HG03280 (cell line): ENCODE results near the gene MCC.

ENCODE experiments used
- ATAC-seq: cut with Tn5 transposase; IDR thresholded peaks from one replicate; pipeline ENCODE4 v1.9.1; 2021; ENCODE audit warnings: mild to moderate bottlenecking, moderate library complexity; ENCODE audit not compliant: unreplicated experiment

The MCC gene

DNA sequence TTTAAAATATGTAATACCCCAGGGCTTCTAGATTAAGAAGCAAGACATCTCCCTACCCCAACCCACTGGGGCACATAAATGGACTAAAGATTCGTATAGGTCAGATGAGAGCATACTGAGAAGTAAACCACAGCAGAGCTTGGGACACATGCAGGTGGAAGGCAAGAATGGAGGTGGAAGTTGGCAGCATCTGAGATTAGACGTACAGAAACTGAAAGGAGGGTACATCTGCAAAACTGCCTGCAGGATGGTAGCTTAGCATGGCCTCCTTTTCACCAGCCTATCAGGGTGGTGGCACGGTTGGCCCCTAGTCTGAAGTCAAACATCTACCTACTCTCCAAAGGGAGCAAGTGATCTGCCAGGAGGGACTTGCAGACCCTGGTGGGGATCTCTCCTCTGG is 235.2 kb downstream of the MCC start:
- no peak for ATAC-seq

DNA sequence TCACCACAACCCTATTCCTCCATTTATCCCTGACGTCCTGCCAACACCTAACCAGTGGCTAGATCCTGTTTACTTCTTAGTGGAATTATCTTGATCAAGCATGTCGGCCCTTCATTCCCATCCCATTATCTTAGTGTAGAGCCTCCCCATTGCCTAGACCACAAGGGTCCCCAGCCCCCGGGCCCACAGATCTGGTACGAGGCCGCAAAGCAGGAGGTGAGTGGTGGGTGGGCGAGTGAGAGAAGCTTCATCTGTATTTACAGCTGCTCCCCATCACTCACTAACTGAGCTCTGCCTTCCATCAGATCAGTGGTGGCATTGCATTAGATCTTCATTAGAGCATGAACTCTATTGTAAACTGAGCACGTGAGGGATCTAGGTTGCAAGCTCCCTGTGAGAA is 236.2 kb downstream of the MCC start:
- ATAC-seq = no peak

- ATAC-seq = no peak
These were observed 237.8 kb downstream of the MCC start for GRCh38 chr5:113250341-113250953.

GRCh38 chr5:113249206-113249605 is 239.0 kb downstream of the MCC start:
- no peak for ATAC-seq

- ATAC-seq = no peak
These were observed 241.8 kb downstream of the MCC start for GRCh38 chr5:113246361-113246870.

DNA sequence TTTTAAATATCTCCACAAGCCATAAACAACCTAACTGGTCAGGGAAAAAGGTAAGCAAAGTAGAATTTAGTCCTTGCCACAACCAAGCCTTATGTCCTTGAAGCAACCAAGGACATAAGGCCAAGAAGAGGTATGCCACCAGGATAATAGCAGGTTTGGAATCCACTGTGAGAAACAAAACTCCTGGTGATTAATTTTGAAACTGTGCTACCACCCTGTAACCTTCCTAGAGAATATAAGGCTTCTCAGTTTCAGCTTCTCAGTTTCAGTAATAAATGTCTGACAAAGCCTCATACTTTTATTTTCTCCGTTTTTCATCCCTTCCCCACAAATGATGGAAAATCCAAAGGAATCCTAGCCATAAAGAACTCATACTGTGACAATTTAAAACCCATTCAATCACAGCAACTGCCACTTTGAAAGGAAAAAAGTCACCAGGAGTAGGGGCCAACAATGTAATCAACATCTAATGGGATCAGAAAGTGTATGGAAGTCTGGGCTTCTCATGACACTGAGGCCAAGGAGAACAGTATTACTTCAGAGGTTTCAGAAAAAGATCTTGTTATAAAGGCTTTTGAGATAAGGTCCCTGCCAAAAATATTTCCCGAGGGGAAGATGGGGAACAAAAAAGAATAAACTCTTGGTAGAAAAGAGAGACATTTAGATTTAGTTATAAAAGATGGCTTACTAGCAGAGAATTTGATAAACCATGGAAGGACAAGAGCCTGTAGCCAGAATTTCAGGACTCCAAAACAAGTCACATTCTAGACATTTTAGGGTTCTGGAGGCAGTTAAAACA is 242.6 kb downstream of the MCC start:
- ATAC-seq = no peak

DNA sequence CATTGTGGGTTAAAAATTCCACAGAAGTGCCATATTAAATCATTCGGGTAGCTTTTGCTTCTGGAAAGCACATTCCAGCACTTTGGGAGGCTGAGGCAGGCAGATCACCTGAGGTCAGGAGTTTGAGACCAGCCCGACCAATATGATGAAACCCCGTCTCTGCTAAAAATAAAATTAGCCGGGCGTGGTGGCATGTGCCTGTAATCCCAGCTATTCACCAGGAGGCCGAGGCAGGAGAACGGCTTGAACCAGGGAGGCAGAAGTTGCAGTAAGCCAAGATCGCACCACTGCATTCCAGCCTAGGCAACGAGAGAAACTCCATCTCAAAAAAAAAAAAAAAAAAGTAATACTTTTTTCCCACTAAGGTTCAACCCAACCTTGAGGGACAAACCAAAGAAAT is 243.3 kb downstream of the MCC start:
- ATAC-seq = no peak

DNA sequence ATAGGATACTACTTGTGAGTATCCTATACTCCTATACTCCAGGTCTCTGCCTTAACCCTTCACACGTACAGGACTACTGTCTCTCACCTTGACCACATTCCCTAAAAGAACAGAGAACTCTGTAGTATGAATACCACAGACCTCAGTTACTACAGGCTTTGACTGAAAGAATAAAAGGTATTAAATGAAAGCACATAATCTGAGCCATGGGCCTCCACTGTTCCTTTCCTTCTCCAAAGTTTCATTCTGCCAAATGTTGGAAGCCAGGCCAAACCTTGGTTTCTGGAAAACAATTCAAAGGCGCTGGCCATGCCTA is 244.9 kb downstream of the MCC start:
- ATAC-seq = no peak

DNA sequence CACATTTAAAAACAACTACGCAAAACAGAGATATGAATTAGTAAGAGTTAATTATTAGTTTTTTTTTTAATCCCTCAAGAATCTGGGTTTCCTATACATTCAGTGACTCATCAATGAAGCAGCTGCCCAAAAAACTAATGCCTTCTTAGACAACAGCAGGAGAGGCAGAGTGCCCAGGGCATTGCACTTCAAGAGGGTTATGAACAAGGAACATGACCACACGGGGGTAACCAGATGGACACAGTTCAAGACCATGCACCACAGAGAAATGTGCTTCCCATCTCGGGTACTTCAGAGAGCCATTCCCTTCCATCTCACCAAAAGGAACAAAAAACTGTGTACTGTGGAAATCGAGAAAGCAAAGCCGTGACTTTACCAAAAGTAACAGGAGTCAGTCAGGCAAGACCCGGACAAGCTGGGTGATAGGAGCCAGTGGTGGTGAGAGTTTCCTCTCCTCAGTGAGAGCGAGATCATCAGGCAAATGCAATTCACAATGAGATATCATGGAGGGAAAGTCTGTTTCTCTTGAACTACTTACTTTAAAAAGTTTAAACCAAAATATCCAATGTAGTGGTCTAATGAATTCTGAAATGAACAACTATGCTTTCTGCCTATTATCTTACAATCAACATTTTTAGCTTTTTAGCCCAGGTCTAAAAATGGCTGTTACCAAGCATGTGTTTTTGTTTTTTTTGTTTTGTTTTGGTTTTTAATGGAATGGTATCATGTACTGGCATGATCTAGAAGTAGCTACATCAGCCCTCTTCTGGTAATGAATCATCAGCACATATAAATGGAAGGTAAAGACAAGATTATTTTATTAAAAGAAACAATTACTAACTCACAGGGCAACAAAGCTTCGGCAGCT is 245.5 kb downstream of the MCC start:
- no peak for ATAC-seq

DNA sequence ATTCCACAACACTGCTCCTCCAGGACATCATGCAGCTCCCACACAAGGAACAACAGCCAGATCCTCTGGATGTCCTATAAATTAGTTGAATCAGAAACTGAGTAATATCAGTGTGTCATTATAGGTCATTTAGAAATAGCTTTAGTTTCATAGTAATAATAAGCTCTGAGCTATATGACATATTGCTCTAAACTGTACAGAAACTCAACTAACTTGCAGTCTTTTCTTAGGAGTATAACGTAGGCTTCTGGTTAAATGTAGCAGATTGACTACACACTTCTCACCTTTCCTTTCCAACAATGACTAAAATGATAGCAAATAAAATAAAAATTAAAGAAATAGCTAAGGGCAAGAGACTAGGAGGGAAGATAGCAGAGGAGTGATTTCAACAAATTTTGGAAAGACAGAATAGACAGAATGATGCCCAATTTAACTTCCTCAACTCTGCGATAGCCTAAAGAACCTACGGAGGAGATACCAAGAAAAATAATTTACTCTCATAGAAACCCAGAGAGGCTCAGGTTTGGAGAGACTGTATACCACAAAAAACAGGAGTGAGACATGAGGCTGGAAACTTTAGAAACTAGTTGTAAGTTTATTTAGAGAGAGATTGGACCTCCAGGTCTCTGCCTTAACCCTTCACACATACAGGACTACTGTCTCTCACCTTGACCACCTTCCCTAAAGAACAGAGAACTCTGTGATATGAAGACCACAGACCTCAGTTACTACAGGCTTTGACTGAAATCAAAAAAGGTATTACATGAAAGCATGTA is 247.1 kb downstream of the MCC start:
- no peak for ATAC-seq

- no peak for ATAC-seq
These were observed 248.2 kb downstream of the MCC start for GRCh38 chr5:113240032-113240431.

- no peak for ATAC-seq
These were observed 250.4 kb downstream of the MCC start for GRCh38 chr5:113237893-113238292.

- ATAC-seq = no peak
These were observed 251.5 kb downstream of the MCC start for GRCh38 chr5:113236536-113237288.

DNA sequence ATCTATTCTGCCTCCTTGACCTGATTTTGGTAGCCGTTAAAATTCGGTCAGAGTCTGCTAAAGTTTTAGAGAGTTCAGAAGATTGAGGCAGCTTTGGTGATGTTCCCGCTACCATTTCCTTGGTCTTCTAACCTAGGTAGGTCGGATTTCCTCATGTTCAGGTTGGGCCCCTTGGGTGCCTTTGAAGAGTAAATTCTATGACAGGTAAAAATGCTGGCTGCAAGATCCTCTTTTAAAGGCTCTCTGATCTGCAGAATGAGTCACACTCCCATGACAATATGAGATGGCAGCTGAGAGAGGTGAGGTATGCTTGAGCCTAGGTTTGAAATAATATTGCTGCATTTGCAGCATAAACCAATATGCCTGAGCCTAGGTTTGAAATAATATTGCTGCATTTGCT is 252.4 kb downstream of the MCC start:
- ATAC-seq = no peak

- ATAC-seq = no peak
These were observed 253.7 kb downstream of the MCC start for GRCh38 chr5:113234546-113234945.

DNA sequence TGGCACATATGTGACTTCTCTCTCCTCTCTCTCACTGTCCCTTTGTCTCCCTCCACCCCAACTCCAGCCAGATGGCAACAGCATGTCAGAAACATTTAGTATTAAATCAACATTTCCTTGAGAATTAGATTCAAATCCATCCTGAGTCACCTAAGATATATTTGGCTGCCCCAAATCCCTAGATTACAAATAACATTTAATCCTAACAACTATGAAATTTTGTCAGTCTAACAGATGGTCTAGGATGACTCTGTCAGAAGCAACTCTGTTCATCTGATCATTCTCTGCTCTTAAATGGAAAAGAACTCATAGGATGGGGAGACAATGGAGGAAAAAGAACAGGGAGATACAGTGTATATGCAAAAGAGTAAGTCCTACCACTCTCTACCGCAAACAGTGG is 254.6 kb downstream of the MCC start:
- ATAC-seq = no peak

- no peak for ATAC-seq
These were observed 255.6 kb downstream of the MCC start for GRCh38 chr5:113232667-113233066.

GRCh38 chr5:113232221-113232620 is 256.0 kb downstream of the MCC start:
- no peak for ATAC-seq

GRCh38 chr5:113231653-113232000 is 256.6 kb downstream of the MCC start:
- no peak for ATAC-seq
